HG03378 (cell line): ENCODE measurements around the gene MPDZ.
"Not testable (repeated sequence)": the region's sequence is repeated elsewhere in the genome, so short reads cannot be mapped to it uniquely, and the experiment has no call there.

Experiments used
- ATAC-seq: cut with Tn5 transposase; IDR thresholded peaks from one replicate; pipeline ENCODE4 v1.9.1; 2021; ENCODE audit warnings: mild to moderate bottlenecking, moderate library complexity; ENCODE audit not compliant: unreplicated experiment

The MPDZ gene

DNA sequence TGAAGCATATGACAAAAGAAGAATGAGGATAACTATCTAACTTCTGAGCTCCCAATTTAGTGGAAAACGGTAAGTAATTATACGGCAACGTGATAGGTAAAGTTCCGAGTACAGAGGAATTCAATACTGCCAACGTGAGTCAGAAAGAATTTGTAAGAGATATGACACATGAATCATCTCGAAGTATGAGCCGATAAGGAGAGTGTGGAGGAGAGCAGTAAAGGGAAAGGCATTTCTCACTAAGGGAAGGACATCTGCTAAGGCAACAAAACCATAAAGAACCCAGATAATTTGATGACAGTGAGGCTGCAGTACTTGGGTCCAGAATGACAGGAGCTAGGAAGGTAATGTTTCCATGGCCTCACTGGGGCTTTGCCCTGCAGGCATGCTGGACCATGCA lies 11.0 kb downstream of the MPDZ start:
- ATAC-seq: no peak

DNA sequence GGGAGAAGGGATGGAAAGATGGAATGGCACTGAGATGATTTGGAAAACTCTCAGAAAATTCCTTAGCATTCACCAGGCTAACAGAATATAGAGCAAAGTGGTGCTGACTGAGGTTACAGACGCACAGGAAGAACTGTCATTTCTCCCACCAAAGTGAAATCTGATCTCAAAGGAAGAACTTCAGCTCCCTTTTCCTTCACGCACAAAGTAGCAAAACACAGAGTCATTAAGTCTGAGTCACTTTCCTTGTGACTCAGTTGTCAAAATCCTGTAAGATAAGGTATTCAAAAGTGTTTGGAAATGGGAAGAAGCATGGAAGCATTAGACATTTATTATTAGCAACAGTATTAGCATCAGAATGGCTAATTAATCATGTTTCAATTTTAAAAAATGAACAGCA lies 11.7 kb downstream of the MPDZ start:
- no peak for ATAC-seq

DNA sequence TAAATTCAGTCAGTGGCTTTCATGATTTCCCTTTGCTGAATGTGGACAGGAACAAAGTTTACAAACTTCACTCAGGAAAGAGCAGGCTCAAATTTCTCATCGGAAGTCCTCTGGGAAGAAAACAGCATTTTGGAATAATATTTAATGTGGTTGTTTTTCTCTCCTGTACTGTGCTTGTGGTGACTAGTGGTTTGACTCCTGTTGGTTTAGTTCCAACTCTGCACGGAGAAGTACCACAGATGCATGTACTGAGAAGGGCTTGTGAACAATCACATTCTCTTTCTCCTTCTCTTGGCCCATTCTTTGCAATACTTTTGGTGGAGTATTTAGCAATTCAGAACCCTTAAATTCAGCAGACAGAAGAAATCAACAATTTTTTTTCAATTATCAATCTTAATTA lies 13.3 kb downstream of the MPDZ start:
- no peak for ATAC-seq

DNA sequence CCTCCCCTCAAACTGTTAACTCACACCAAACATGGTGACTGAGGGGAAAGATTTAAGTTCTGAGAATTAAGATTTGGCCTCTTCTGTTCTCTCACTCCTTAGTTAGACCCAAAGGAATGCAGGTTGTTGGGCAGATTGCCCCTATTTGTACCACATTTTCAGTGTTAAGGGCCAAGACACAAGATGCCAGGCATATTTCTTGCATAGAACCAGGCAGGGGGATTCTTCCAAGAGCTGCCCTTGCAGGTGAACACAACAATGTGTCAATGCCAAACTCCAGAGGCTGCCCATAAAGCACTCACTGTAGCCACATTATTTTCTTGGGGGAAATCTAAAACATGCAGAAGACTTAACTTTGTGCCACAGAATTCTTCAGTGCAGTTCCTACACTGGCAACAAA lies 14.7 kb downstream of the MPDZ start:
- no peak for ATAC-seq

DNA sequence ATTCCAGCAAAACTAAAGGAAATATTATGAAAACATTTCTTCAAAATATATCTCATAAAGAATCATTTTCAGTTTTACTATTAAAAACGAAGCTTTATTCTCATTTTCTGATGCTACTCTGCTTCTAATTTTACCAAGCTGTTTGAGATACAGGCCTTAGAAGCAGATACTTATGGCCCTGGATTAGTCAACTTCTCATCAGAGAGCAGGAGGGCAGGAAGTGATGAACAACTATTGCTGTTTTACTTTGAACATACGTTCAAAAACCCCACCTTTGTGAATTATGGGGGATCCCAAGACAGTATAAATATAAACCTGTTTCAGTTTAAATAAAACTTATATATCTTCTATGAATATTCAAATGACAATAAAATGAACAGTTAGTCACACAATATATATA lies 16.0 kb downstream of the MPDZ start:
- ATAC-seq: no peak

DNA sequence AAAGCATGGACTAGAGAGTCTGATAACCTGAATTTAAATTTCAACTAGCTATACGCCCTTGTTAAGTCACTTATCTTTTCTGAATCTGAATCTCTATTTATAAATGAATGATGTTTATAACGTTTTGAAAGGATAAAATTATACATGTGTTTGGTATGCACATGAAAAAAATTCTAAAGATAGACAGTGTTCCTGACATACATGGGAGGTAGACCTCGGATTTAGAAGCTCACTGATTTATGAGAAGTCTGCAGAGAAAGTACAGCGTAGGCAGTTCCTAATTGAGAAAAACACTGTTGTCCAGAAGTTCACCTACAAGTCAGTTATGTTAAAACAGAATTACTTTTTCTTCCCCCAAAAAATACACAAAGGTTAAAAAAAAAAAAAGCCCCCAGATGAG lies 26.6 kb downstream of the MPDZ start:
- no peak for ATAC-seq

DNA sequence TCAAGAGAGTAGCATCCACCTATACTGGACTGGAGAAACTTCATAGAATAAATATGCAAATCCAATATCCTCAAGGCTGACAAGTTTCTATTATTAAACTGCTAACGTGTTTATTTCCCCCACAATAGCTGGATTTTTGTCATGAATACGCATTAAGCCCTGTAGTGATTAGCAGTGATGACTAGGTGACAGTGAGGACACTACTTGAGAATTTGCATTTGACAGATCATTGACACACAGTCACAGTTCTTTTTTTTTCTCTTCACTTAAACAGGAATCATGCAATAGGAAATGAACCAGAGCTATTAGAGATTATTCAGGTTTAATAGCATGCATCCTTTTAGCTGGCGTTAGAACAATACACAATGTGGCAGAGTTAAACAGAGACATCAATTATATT lies 35.3 kb downstream of the MPDZ start:
- ATAC-seq: no peak

DNA sequence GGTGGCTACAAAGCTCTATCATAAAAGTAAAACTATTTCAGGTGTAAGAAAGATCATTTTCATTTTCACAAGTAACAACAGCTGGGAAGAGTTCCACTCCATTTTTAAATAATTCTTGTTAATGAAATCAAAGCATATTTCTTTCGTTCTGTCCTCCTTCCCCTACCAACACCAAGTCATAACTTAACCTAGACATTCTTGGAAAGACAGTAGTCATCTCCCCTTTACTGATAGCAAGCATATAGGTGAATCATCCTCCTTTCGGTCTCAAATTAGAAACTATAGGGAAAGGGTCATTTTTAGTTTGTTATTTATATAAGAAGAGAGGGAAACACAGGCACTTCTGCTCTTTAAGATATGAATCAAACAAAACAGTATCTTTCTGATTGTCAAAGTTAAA lies 38.2 kb downstream of the MPDZ start:
- ATAC-seq: no peak

DNA sequence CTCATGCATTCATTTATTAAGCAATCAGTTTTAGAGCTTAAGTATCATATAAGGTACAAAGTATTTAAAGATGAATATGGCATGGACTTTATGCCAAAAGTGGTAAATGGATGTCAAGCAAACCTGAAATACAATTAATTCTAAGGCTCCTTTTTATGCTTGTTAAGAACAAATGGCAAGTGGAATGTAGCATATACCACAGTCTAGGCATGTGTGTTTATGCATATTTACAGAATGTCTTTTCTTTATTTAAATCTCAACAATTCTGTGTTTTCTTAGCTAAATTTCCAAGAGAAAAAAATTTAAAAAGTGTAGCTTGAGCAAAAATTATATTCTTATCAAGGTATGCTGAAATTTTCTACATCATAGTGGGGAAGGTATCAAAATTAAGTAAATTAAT lies 39.8 kb downstream of the MPDZ start:
- ATAC-seq: no peak

DNA sequence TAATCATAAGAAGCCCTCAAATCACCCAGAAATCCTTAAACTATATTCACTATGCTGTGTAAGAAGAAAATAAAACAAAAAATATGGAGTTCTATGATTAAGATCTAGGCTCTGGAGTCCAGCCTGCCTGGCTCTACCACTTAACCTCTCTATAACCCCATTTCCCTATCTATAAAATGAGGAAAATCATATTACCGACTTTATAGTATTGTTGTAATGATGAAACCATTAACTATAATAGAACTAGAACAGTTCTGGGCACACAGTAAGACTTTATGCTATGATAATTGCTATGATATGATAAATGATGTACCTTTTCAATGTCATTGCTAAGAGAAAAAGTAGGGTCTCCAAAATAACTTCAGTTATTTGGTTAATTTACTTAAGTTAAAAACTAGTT lies 40.3 kb downstream of the MPDZ start:
- ATAC-seq: no peak

DNA sequence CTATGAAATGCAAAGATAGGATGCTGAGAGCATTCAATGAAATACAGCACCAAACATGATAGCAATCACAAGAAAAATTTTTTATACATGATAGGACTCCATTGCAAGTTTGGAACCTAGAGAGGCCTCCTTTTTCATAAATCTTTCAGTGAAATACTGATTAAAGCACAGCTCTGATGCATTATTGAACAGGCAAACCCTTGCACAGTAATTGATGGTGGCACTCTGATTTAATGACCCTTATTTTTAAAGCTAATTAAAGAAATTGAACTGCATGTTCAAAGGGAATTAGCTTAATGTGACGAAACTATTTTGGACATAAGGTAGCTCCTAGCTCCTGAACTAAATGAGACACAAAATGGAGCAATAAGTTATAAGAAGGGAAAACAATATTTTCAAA lies 44.6 kb downstream of the MPDZ start:
- ATAC-seq: no peak

DNA sequence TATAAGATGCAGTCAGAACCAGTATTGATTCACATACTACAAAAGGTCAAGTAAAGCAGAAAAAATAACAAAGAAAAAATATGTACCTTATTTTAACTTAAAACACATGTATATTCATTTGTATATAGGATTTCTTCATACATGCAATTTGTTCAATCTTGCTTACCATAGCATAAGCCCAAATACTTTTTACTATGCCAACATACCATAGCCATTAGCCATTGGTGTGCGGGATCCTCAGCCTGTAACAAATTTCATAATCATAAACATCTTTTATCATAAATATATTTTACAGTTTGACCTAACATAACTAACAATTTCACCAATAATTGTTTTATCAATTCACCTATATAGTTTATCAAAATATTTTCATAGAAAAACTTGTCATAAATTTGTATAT lies 51.1 kb downstream of the MPDZ start:
- no peak for ATAC-seq

DNA sequence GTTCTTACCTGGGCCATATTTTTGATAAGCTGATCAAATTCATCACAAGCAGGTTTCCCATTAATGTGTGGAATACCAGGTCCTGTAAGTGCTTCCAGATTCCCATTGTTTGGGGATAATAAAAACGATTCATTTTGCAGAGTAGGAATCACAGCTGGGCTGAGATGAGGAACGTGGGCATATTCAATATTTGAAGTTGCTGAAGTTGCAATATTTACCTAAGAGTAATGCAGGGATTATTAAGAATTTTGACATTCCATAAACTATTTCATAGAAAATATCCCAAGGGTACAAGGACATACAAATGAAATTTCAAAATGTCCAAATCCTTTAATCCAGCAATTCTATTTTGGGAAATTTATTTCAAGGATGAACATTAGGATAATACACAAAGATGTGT lies 55.1 kb downstream of the MPDZ start:
- no peak for ATAC-seq

DNA sequence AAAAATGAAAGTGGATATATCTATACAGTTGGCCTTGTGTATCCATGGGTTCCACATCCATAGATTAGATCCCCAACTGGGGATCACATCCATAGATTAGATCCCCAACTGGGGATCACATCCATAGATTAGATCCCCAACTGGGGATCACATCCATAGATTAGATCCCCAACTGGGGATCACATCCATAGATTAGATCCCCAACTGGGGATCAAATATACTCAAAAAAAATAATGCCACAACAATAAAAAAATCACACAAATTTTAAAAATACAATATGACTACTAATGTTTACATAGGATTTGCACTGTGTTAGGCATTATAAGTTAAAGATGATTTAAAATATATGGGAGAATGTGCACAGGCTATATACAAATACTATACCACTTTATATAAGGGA lies 56.8 kb downstream of the MPDZ start:
- not testable (repeated sequence) for ATAC-seq

DNA sequence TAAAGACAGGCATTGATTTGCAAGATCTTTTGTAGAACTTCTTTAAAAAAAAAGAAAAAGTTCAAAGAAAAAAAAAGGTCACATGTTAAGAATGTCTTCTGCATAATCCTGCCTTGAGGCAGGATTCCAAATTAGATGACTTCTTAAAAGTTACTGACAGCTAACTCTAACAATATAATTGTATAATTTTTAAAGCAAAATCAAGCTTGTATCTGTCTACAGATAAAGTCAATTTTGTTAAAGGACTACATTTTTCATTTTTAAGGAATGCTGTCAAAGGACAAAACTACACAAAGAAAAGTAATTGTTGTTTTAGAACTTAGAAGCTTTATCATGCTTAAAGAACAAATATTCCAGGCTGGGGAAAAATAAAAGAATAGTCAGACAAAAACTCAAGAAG lies 57.8 kb downstream of the MPDZ start:
- no peak for ATAC-seq

DNA sequence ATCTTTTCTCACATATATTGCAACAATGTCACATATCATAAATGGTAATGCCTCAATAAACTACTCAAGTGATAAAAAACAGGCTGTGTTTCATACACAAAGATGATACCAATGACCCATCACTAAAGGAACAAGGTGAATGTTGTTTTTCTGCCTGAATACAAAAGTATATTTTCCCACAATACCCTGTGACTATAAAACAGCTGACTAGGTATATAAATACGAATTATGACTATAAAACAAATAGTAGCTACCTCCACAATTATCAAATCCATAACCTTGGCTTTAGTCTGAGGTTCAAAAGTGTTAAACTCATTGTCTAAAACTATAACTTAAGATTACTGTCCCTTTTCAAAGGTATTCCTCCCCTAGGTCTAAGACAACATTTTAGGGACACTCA lies 58.7 kb downstream of the MPDZ start:
- ATAC-seq: no peak

DNA sequence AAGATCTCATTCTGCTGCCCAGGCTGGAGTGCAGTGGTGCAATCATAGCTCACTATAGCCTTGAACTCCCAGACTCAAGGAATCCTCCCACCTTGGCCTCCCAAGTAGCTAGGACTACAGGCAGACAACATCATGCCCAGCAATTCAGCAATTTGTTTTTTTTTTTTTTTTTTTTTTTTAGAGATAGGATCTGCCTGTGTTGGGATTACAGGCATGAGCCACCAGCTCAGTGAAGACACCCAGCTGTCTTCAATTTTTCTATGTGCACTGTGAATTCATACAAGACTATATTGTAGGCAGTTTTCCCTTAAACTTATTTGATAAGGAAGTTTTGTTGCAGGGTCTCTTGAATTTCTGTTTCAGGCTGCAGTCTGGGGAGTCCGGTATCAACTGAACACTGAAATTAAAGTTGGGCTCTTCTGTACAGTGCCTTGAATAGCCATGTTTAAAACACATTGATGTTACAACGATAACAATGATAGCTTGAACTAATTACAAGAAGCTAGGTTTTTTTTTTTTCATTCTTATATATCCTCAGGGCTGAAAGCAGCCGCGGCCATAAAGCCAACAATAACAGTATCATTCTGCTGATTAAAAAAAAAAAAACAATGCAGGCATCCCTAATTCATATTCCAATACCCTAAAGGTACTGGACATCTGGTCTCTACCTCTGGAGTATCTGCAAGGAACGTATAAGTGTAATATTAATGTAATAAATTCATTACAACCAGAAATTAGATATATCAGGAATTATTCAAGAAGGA lies 63.5 kb downstream of the MPDZ start:
- ATAC-seq: no peak

DNA sequence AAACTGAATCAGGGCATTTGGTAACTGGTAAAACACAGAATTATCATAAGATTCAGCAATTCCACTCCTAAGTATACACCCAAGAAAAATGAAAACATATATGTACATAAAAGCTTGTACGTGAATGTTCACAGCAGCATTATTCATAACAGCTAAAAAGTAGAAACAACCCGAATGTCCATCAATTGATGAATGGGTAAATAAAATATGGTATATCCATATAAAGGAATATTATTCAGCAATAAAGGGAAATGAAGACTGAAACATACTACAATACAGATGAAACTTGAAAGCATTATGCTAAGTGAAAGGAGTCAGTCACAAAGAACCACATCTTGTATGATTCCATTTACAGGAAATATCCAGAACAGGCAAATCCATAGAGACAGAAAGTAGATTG lies 65.5 kb downstream of the MPDZ start:
- no peak for ATAC-seq

DNA sequence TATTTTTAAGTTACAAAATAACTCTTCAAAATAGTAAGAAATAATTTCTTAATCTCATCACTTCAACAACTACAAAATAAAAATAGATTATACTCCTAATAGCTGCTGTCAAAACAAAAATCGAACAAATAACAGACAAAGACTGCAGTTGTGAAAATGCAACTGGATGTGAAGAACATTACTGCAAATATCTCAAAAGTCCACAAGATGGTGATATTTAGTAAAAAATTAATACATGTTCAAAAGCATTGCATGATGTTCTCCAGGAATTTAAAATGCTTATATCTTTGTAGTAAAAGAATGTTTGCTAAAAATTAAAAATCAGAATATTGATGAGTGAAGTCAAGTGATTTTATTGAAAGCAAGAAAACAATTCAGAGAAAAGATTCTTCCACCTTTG lies 66.2 kb downstream of the MPDZ start:
- ATAC-seq: no peak

DNA sequence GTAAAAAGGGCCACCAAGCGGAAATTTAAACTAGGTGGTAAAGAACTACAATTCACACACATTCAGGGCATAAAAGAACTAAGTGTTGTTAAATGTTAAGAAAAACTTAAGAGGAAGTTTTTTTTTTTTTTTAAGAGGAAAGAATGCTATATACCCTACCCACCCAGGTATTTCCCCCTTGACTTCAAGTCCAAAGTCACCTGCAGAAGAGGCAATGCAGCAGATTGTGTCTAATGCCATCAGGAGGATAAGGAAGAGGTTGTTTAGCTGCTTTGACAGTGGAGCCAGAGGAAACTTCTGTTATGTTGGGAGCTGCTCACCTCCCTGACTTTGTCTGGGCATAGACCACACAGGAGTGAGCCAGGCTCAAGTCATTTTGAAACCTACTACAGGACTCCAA lies 69.2 kb downstream of the MPDZ start:
- ATAC-seq: no peak

DNA sequence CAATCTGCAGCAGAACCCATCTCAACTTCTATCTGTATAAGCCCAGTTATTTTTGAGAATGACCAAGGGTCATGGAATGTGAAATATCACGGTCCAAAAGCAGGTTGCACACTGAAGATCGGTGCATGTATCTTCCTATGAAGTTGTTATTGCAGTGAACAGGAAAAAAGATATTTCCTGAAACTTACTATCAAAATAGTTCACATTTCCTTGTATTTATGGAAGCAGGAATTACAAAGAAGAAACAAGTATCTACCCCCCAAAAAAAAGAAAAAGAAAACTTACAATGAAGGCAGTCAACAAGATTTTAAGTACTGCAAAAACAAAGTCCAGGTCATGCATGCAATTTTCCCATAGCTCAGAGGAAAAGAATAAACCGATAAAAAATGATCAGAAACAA lies 70.0 kb downstream of the MPDZ start:
- no peak for ATAC-seq

DNA sequence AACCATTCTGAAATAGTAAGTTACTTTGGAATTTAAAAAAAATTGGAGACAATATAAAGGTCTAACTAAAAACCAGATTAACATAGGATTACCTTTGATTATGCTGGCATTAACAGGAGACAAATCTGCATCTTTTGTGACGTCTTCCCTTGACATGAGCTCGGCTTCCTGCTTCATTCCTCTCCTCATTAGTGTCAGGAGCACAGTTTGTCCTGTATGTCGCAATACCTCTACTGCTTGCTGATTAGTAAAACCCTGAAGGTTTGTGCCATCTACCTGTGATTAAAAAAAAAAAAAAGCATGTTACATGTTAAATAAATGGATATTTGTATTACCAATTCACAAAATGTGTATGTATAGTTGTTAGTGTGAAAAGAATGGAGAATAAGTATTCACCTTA lies 73.7 kb downstream of the MPDZ start:
- ATAC-seq: no peak

DNA sequence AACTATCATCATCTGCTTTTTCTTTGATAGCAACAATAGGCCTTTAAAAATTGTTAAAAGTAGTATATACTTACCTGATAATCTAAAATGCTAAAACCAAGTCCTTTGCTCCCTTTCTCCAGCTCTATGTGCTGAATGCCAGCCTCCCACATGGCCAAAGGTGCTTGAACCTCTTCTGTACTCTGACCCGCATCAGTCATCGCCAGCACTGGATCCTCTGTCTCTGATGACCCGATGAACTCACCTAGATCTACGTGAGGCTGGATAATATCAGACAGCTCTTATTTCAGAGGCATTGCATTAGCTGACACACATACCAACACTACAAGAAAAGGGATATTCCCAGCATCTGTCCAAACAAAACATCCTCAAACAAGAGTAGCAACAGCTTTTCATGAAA lies 89.5 kb downstream of the MPDZ start:
- ATAC-seq: no peak
